GM23338 (cell line): Measurements from ENCODE around the gene MFAP5. TPM values are rescaled to one million over a fixed set of nuclear protein-coding genes. Genes with fewer than 3 reads are reported as not detected.
A peak's percentile ranks its signal among the peaks of the same experiment; 100 is the strongest.

Experiments
- ATAC-seq: fragments of 200-7000 bp; cut with Tn5 transposase; 3 replicates; pipeline ENCODE4 v1.9.1; 2020
- DNase-seq: peaks from one replicate; pipeline ENCODE4 v3.0.0-alpha.2; 2015; ENCODE audit warnings: low spot score
- H2AFZ ChIP-seq: fragments of 200-600 bp; sonication (generic); 2 replicates; pipeline ENCODE4 v1.8.0; 2016; ENCODE audit warnings: antibody characterized with exemption, mild to moderate bottlenecking, moderate library complexity
- H3F3A ChIP-seq: fragments of 200-600 bp; sonication (generic); replicated peaks from 2 replicates; pipeline ENCODE4 v1.8.0; 2017; ENCODE audit warnings: antibody characterized with exemption, mixed run types, low read depth
- H3K27ac ChIP-seq: fragments of 200-600 bp; sonication (generic); 2 replicates; pipeline ENCODE4 v1.6.1; 2016; ENCODE audit warnings: low read depth
- H3K27me3 ChIP-seq: fragments of 200-600 bp; sonication (generic); 2 replicates; pipeline ENCODE4 v1.8.0; 2016; ENCODE audit warnings: mild to moderate bottlenecking, mixed run types, moderate library complexity; ENCODE audit not compliant: insufficient read depth
- H3K36me3 ChIP-seq: fragments of 200-600 bp; sonication (generic); 2 replicates; pipeline ENCODE4 v1.8.0; 2016; ENCODE audit warnings: mild to moderate bottlenecking; ENCODE audit not compliant: insufficient read depth
- H3K4me1 ChIP-seq: fragments of 200-600 bp; sonication (generic); 2 replicates; pipeline ENCODE4 v1.8.0; 2016; ENCODE audit warnings: mild to moderate bottlenecking, moderate library complexity; ENCODE audit not compliant: insufficient read depth
- H3K4me2 ChIP-seq: fragments of 200-600 bp; sonication (generic); 2 replicates; pipeline ENCODE4 v1.7.1; 2017; ENCODE audit warnings: mixed run types
- H3K4me3 ChIP-seq: fragments of 200-600 bp; sonication (generic); 2 replicates; pipeline ENCODE4 v1.6.1; 2016; ENCODE audit warnings: mixed run types
- H3K79me2 ChIP-seq: fragments of 200-600 bp; sonication (generic); replicated peaks from 2 replicates; pipeline ENCODE4 v1.8.0; 2017; ENCODE audit warnings: mild to moderate bottlenecking; ENCODE audit not compliant: insufficient read depth
- H3K9me2 ChIP-seq: fragments of 200-600 bp; sonication (generic); 2 replicates; pipeline ENCODE4 v1.8.0; 2017; ENCODE audit not compliant: insufficient read depth
- H4K20me1 ChIP-seq: fragments of 200-600 bp; sonication (generic); replicated peaks from 2 replicates; pipeline ENCODE4 v1.8.0; 2017; ENCODE audit warnings: mild to moderate bottlenecking; ENCODE audit not compliant: insufficient read depth
- H3K27ac Mint-ChIP-seq: 2 replicates; pipeline ENCODE4 v1.8.0; 2020; ENCODE audit warnings: inconsistent platforms, mild to moderate bottlenecking, moderate library complexity, mixed read lengths
- H3K27me3 Mint-ChIP-seq: 3 replicates; pipeline ENCODE4 v1.8.0; 2022; ENCODE audit warnings: low read depth, mild to moderate bottlenecking, moderate library complexity, mixed read lengths, inconsistent platforms; ENCODE audit not compliant: insufficient read depth, poor library complexity
- H3K36me3 Mint-ChIP-seq: 3 replicates; pipeline ENCODE4 v1.8.0; 2021; ENCODE audit warnings: low read depth, mild to moderate bottlenecking, inconsistent platforms, moderate library complexity, mixed read lengths
- H3K4me1 Mint-ChIP-seq: 3 replicates; pipeline ENCODE4 v1.8.0; 2020; ENCODE audit warnings: mild to moderate bottlenecking, inconsistent platforms, mixed read lengths
- H3K4me3 Mint-ChIP-seq: 3 replicates; pipeline ENCODE4 v1.8.0; 2021; ENCODE audit warnings: moderate library complexity, mild to moderate bottlenecking, inconsistent platforms, mixed read lengths
- H3K9me3 Mint-ChIP-seq: 3 replicates; pipeline ENCODE4 v1.8.0; 2020; ENCODE audit warnings: moderate library complexity, mild to moderate bottlenecking, inconsistent platforms, mixed read lengths
- EZH2phosphoT487 ChIP-seq: fragments of 200-600 bp; sonication (generic); IDR thresholded peaks from one replicate; pipeline ENCODE4 v1.8.1; 2018; ENCODE audit warnings: antibody characterized with exemption; ENCODE audit not compliant: unreplicated experiment
- POLR2AphosphoS5 ChIP-seq: IDR thresholded peaks from 2 replicates; pipeline ENCODE4 v1.6.1; 2016; ENCODE audit warnings: antibody characterized with exemption, low read depth
- STAT1 ChIP-seq: IDR thresholded peaks from one replicate; pipeline ENCODE4 v1.6.1; 2016; ENCODE audit warnings: antibody characterized with exemption; ENCODE audit not compliant: unreplicated experiment
- ZNF331 ChIP-seq: fragments of 250-450 bp; sonication (Bioruptor Pico); IDR thresholded peaks from 2 replicates; pipeline ENCODE4 v1.5.0; 2020; ENCODE audit warnings: low read depth, mild to moderate bottlenecking, moderate library complexity
- polyA plus RNA-seq: library from polyadenylated mRNA; unstranded; fragments of >200 nt; fragmentation: Nextera tagmentation; extraction: Ambion mirVana; gene quantifications from 2 replicates; pipeline ENCODE4 v1.2.1, GENCODE V29; 2016
- total RNA-seq: library from RNA; depleted of rRNA; stranded (reverse); fragments of >200 nt; shearing (Covaris generic); gene quantifications from 2 replicates; pipeline ENCODE4 v1.2.3, GENCODE V29; 2014
- TF ChIP-seq, protein P1 (sequence below): fragments of 250-450 bp; sonication (Bioruptor Pico); IDR thresholded peaks from 2 replicates; pipeline ENCODE4 v1.5.0; 2020; ENCODE audit warnings: mild to moderate bottlenecking, moderate library complexity
- TF ChIP-seq, protein P2 (sequence below), 2 experiments: fragments of 200-600 bp in 1 of 2; sonication (generic) in 1 of 2; conservative IDR thresholded peaks; 2 replicates each; pipeline versions ENCODE4 v1.5.1 to v1.6.1; 2016 to 2017; ENCODE audit warnings: antibody characterized with exemption in 2 of 2, low read depth in 2 of 2, mild to moderate bottlenecking in 2 of 2, moderate library complexity in 1 of 2

Gene MFAP5
- total and polyA plus RNA-seq, 2 experiments from 2014 or later = 0.68 to 0.90 TPM

DNA sequence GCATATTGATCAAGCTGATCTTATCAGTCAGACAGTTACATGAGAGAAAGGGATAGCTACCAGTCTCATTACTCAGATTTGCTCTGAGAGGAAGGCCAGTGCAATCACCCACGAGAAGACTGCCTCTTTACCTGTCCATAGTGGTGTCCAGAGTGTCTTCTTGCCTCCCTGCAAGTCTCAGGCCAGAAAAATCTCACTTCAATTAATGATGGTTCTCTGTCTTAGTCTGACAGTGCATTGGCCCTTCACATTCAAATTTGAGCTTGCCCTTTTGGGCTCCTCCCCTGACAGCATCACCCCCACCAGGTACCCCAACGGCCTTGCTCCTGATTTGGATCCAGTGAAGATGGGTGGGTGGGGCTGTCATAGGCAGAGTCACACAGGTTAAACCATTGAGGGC lies 50.0 kb downstream of the MFAP5 start, which contains the start of gene AICDA (continued):
- TF ChIP-seq, protein P1, sequence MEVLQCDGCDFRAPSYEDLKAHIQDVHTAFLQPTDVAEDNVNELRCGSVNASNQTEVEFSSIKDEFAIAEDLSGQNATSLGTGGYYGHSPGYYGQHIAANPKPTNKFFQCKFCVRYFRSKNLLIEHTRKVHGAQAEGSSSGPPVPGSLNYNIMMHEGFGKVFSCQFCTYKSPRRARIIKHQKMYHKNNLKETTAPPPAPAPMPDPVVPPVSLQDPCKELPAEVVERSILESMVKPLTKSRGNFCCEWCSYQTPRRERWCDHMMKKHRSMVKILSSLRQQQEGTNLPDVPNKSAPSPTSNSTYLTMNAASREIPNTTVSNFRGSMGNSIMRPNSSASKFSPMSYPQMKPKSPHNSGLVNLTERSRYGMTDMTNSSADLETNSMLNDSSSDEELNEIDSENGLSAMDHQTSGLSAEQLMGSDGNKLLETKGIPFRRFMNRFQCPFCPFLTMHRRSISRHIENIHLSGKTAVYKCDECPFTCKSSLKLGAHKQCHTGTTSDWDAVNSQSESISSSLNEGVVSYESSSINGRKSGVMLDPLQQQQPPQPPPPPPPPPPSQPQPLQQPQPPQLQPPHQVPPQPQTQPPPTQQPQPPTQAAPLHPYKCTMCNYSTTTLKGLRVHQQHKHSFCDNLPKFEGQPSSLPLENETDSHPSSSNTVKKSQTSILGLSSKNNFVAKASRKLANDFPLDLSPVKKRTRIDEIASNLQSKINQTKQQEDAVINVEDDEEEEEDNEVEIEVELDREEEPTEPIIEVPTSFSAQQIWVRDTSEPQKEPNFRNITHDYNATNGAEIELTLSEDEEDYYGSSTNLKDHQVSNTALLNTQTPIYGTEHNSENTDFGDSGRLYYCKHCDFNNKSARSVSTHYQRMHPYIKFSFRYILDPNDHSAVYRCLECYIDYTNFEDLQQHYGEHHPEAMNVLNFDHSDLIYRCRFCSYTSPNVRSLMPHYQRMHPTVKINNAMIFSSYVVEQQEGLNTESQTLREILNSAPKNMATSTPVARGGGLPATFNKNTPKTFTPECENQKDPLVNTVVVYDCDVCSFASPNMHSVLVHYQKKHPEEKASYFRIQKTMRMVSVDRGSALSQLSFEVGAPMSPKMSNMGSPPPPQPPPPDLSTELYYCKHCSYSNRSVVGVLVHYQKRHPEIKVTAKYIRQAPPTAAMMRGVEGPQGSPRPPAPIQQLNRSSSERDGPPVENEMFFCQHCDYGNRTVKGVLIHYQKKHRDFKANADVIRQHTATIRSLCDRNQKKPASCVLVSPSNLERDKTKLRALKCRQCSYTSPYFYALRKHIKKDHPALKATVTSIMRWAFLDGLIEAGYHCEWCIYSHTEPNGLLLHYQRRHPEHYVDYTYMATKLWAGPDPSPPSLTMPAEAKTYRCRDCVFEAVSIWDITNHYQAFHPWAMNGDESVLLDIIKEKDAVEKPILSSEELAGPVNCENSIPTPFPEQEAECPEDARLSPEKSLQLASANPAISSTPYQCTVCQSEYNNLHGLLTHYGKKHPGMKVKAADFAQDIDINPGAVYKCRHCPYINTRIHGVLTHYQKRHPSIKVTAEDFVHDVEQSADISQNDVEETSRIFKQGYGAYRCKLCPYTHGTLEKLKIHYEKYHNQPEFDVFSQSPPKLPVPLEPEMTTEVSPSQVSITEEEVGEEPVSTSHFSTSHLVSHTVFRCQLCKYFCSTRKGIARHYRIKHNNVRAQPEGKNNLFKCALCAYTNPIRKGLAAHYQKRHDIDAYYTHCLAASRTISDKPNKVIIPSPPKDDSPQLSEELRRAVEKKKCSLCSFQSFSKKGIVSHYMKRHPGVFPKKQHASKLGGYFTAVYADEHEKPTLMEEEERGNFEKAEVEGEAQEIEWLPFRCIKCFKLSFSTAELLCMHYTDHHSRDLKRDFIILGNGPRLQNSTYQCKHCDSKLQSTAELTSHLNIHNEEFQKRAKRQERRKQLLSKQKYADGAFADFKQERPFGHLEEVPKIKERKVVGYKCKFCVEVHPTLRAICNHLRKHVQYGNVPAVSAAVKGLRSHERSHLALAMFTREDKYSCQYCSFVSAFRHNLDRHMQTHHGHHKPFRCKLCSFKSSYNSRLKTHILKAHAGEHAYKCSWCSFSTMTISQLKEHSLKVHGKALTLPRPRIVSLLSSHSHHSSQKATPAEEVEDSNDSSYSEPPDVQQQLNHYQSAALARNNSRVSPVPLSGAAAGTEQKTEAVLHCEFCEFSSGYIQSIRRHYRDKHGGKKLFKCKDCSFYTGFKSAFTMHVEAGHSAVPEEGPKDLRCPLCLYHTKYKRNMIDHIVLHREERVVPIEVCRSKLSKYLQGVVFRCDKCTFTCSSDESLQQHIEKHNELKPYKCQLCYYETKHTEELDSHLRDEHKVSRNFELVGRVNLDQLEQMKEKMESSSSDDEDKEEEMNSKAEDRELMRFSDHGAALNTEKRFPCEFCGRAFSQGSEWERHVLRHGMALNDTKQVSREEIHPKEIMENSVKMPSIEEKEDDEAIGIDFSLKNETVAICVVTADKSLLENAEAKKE (CRISPR knock-in tag) = no peak
- TF ChIP-seq POLR2AphosphoS5 (no peak), EZH2phosphoT487 (no peak), ZNF331 (CRISPR knock-in tag) (no peak)

DNA sequence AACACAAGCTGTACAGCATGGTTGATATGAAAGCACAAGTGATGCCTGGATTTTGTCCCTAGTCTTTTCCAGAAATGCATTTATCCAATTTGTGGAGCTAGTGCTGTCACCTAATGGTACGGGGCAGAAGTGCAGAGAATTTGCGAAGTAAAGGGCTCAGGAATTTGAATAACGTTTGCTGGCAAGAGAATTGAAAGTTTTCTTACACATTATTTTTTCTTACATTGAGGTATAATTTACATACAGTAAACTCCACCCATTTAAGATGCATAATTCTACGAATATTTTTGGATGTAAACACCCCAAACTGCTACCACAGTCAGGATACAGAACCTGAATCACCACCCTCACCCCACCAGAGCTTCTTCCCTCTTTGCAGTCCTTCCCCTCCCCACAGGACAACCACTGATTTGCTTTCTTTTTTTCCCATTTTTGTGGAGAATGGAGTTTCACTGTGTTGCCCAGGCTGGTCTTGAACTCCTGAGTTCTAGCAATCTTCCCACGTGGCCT lies 53.5 kb downstream of the MFAP5 start:
- peak; percentile 66 for DNase-seq

More for the DNA sequence above, 53.5 kb downstream of the MFAP5 start:
- no peaks in the 10 kb centered on the region for H3K27me3 ChIP-seq
- no peak overlapping the region for H3K4me3 Mint-ChIP-seq
- no peak overlapping the region; the same call in 1 of the 2 replicates for H3K4me2 ChIP-seq
- H3K4me1 Mint-ChIP-seq = peaks cover 24% of the 10 kb centered on the region
- H3F3A ChIP-seq = 0 out of 2 replicates have a peak, but pooled peaks cover 4% of the 10 kb centered on the region
- no peaks in the 10 kb centered on the region for H3K36me3 ChIP-seq
- no peak overlapping the region for H3K4me3 ChIP-seq
- H3K79me2 ChIP-seq = no peaks in the 10 kb centered on the region
- peak; percentile 50 for ATAC-seq
- H3K27ac ChIP-seq = no peak overlapping the region
- H3K9me3 Mint-ChIP-seq = no peaks in the 10 kb centered on the region
- TF ChIP-seq STAT1 = no peak
- TF ChIP-seq, protein P2, sequence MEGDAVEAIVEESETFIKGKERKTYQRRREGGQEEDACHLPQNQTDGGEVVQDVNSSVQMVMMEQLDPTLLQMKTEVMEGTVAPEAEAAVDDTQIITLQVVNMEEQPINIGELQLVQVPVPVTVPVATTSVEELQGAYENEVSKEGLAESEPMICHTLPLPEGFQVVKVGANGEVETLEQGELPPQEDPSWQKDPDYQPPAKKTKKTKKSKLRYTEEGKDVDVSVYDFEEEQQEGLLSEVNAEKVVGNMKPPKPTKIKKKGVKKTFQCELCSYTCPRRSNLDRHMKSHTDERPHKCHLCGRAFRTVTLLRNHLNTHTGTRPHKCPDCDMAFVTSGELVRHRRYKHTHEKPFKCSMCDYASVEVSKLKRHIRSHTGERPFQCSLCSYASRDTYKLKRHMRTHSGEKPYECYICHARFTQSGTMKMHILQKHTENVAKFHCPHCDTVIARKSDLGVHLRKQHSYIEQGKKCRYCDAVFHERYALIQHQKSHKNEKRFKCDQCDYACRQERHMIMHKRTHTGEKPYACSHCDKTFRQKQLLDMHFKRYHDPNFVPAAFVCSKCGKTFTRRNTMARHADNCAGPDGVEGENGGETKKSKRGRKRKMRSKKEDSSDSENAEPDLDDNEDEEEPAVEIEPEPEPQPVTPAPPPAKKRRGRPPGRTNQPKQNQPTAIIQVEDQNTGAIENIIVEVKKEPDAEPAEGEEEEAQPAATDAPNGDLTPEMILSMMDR (conservative IDR thresholded peaks at IDR 0.05; ENCODE audit: low read depth in 2 of 2) = peak; percentile 65 to 80
- H2AFZ ChIP-seq = peak overlapping the region; percentile 2; the same call in 1 of the 2 replicates
- H3K27ac Mint-ChIP-seq = no peak overlapping the region
- H3K27me3 Mint-ChIP-seq = peaks cover 4% of the 10 kb centered on the region
- H3K9me2 ChIP-seq = no peaks in the 10 kb centered on the region
- no peaks in the 10 kb centered on the region for H4K20me1 ChIP-seq
- H3K4me1 ChIP-seq = peaks cover 11% of the 10 kb centered on the region
- H3K36me3 Mint-ChIP-seq = no peaks in the 10 kb centered on the region
